8988T (cell line): Measurements from ENCODE around the gene HOXD11.

ENCODE experiments used
- DNase-seq: peaks from one replicate; pipeline ENCODE4 v3.0.0; 2011

HOXD11 gene

DNA sequence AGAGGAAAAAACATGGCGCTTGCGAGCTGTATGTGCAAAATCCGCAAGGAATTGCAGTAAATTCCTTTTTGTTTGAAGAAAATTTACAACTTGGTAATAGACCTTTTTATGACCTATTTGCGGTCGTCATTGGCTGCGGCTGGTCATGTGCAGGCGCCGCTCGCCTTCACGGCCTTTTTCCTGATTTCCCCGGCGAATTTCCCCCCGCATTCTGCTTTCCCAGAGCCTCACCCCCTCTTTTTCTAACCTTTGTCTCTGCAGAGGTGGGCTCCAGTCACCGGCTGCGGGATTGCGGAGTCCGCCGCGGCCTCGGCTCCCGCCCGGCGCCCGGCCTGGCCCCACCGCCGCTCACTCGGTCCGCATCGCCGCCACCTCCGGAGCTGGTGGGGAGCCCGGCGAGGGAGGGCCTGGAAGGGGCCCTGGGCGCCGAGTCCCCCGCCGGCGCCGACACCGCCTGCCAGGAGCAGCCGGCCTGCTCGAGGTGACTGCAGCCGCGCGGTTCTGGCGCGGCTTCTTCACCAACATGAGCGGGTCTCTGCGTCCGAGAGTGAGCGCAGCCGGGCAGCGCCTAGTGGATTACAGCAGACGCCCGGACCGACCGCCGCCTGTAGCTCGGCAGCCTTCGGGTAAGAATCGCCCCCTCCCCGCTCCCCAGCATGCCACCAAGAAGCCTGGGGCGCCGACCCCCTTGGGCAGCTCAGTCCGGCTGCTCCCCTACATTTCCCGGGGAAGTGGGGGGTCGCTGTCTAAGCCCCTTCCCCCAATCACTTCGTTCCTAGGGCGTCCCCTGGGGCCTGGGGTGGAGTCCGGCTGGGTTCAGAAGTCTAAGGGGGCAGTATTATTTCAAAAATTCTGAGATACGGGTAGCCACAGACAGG is 29.5 kb downstream of the HOXD11 start:
- DNase-seq: no peak

GRCh38 chr2:176137252-176137580 is 30.1 kb downstream of the HOXD11 start:
- DNase-seq: no peak

GRCh38 chr2:176137906-176138305 is 30.8 kb downstream of the HOXD11 start:
- no peak for DNase-seq

DNA sequence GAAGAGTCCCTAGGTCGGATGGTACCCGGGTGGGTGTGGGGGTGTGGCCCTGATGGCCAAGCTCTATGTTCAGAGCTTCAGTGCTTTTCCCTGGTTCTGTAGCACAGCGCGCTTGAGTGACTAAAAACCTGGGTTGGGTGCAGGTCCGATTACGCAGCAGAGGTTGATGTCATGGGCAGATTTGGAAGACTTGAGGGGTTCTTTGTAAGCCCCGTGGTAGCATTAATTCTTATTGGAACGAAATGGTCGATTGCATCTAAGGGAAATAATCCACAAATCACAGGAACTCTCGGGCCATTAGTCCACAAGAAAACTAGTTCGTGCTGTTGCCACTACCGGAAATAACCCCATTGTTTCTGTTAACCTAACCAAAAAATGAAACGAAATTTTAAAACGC is 31.4 kb downstream of the HOXD11 start:
- no peak for DNase-seq

DNA sequence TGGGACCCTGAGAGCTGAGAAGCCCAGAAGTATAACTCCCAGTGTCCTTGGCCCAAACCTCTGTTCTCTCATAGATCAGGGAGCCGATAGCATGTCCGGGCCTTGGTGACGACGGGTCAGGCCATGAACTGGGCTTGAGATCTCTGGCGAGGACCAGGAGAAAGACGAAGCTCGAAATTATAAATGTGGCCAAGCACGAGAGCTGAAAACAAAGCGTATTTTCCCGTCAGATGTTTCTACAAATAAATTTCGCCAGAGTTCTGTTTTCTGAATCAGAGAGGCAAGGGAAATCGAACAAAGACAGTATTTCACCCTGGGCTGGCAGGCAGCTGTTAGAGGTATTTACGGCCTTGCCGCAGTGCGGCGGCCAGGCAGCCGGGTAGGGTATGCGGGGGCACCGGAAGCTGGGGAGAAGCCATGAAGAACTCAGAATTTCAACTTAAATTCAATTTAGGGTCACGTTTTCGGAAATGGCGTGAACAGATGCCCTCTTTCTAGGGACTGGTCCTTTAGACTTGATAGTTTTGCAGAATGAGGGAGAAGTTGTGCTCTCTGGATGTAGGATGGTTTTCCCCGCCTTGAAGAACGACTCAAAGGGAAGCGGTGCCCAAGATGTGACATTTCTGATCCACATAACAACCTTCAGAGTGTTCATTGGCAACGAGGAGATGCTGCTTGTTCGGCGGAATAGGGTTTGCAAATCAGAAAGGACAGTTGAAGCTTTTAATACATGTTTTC is 32.0 kb downstream of the HOXD11 start:
- no peak for DNase-seq

DNA sequence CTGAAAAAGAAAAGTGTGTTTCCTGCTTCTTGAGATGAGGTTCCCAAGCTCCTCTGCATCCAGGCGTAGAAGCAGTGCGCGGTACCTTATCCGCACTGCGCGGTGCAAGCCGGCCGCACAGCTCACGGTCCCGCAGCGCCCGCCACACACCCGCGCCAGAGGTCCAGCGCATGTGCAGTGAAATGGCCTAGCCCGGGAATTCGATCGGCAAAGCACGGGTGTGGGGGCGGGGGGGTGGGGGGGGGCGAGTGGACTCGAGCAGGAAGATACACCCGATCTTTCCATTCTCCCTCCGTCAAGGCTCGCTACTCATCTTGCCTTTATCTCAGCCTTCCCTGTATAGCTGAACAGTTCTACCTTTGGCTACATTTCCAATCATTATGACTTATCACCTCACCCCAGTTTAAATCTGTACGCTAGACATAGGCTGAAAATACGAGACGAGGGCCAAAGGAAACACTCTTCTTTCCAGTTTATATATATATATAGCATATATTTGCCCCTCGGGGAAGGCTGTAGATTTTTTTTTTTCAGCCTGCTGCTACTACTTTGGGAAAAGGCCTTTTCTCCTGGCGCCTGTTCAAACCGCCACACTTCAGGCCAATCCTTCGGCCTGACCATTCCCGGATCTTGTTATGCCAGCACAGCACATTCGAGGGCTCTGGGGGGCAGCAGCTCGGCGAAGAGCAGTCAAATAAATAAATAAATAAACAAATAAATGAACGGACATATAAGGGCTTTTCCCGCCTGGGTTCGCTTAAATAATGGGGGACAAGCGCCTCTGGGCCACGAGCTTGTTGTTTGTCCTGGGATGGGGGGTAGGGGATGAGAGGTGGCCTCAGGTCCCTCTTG is 32.8 kb downstream of the HOXD11 start:
- DNase-seq: no peak

DNA sequence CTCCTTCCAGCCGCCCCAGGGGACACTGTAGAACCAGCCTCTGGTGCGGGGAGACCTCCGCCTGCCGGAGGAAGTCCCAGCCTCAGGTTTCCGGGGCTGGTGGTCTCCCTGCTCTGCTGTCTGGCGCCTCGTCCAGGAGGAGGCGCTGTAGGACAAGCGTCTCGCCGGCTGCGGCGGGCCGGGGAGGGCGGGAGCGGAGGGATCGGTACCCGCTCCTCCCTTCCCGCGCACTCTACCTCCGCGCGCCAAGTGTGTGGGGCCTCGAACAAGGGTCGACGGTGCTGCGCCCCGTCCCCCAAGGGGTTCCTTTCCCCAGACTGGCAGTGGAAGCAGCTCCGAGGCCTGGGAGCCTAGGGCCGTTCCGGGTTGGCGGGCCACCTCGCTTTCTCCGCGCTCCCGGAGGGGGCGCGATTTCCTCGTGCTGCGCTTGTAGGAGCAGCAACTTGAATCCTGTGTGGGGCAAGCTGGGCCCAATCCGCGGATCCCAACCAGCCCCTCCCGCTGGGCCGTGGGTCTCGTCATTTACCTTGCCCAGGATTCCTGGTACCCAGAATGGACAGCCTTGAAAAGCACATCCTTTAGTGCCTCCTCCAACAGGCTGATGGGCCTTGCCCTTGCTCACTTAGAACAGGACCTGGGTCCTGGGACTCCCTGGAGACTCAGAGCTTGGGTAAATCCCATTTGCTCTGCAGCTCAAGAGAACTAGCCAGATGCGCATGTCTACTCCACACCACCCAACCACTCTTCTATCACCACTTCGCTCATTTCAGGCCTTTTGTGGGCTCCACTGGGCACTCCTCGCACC is 33.6 kb downstream of the HOXD11 start:
- peak; percentile 97 for DNase-seq

DNA sequence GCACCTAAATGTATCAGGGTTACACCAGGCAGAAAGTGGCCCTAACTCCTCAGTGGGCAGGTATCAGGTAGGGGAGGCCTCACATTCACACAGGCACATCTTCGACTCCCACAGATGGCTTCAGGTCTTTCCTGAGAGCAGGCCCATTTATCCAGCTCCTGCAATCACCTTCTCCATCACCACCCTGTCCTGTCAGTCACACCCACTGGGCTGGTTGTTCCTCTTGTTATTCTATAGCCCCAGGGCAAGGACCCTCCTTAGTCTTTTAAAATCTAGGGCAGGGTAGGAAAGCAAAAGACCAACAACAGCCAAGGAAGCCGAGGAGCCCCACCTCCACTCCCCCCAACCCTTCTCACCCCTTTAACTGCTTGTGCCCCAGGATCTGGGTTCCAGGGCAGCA is 35.2 kb downstream of the HOXD11 start:
- no peak for DNase-seq

DNA sequence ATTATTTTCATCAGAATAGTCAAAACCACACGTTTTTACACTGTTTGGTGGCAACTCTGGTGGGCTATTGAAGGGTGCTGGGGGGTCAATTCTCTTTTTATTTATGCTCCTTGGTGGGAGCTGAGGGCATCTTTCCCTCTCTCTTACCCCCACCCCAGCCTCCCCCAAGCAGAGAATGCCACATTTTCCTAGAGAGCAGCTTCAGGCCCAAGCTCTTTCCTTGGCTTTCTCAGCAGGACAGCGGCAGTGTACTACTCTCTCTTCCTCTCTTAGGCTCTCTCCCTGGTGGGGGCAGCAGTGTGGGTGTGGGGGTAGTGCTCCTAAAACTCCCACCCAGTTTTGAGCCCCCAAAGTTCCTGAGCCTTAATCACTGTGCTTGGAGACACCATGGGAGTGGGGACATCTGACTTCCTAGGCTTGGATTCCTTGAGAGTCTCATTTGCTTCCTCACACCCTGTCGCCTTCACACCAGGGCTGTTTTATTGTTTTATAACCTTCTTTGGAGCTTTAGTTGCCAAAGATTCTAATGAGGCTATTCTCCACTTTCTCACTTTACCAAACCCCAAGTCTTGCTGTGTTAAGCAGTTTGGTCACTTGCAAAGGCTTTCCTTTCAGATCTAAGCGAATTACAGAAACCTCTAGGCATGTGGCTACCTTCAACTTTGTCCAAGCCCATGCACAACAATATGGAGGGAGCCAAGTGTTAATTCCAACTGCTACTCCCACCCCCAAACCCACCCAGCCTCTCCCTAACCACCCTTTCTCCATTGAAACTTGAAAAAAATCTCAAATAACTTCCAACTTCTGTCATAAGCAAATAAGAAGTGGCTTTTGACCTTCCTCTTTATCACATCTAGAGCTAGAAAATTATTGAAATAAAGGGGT is 38.2 kb downstream of the HOXD11 start:
- no peak for DNase-seq

GRCh38 chr2:176146101-176146500 is 39.0 kb downstream of the HOXD11 start:
- no peak for DNase-seq

- DNase-seq: no peak
Measured at GRCh38 chr2:176146645-176147044, 39.6 kb downstream of the HOXD11 start.

GRCh38 chr2:176147210-176147799 is 40.2 kb downstream of the HOXD11 start:
- no peak for DNase-seq

DNA sequence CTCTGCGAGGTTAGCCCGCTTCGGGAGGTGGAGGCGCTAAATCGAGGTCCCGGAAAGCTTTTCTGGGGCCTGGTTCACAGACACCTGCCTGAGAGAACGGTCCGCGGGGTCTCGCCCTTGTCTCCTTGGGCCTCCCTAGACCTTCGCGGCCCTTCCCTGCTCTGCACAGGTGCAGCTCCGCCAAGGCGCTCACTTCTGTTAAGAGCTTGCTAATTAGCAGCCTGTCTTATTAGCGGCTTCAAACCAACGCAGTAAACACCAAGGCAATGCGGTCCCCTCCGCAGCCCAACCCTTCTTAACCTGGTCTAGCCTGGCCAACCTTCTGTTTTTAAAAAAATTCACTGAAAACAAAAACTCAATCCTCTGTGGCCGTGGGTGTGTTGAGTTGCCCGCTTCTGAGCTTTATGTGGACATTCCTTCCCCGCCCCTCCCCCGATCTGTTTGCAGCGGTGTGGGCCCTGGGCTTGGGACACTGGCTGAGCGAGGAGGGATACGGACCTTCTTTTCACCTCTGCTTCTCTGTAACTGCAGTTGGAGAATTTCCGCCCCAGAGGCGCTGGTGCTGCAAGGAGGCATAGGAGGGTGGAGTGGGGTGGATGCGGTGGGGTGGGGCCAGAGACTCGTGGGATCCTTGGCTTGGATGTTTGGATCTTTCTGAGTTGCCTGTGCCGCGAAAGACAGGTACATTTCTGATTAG is 40.9 kb downstream of the HOXD11 start:
- no peak for DNase-seq

GRCh38 chr2:176148751-176149421 is 41.8 kb downstream of the HOXD11 start:
- DNase-seq: no peak

- DNase-seq: no peak
Measured at GRCh38 chr2:176149481-176149938, 42.4 kb downstream of the HOXD11 start.

DNA sequence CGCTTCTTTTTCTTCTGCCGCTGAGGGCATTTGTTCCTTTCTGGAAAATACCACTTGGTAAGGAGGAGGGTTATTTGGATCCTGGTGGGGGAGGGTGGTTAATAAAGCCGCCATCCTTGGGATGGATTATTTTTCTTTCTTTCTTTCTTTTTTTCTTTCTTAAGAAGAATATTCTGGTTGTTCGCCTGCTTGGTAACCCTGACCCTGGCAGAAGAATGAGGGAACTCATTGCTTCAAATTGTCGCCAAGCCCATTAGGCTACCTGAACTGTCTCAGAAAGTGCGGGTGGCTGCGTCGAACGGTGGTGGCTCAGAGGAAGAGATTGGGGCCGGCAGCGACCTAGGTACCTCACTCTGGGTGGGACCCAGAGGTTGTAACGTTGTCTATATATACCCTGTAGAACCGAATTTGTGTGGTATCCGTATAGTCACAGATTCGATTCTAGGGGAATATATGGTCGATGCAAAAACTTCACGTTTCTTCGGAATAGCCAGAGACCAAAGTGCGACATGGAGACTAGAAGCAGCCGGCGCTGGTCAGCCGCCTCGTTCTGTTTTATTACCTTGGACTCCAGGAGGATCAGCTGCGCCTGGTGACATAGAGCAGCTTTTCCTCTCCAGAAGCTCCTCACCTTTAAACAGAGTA is 43.0 kb downstream of the HOXD11 start:
- no peak for DNase-seq

DNA sequence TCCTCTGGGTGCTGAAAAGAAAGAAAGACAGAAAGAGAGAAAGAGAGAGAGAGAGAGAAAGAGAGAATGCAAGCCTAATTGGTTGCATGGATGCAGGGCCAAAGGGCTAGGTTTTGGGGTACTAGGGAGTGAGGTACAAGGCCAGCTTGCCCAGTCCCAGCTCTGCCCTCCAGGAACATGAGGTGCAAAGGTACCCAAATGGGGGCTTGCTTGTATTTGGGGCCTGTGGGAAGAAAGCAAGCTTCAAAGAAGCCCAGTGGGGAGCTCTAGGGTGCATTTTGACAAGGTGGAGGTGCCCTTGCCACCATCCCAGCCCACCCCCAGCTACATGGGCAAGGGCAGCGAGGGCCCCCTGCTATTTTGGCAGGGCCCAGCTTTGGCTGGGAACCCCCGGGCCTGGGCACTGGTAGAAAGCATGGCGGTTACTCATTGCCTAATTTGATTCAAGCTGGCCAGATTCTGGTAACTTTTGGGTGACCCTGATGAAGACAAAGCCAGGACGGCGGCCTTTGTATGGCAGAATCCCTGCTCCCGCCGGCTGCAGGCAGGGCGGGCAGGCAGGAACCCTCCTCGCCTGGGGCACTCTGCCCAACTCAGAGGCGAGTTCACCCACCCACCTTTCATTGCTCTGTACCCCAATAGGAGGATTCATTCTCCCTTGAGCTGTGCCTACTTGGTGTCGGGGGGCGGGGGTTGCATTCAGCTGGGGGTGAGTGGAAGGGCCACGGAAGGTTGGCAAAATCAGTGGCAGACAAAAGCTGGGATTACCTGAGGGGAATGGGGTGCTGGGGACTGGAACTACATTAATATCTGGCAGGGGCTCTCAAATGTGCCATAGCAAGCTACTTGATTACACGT is 43.7 kb downstream of the HOXD11 start:
- no peak for DNase-seq
